ENCODE measurements around the gene KCNV2. TPM values are rescaled to one million over a fixed set of nuclear protein-coding genes. Genes with fewer than 3 reads are reported as not detected.

Gene KCNV2
- total RNA-seq, 2 donors from 2014 or later: not detected

GRCh38 chr9:2758162-2758897 lies 41.0 kb downstream of the KCNV2 start:
- 82 to 84% methylated on average over 2 of the region's 2 CpGs for WGBS, 2 donors
- ATAC-seq: no peak
- TF ChIP-seq CTCF (IDR thresholded peaks at IDR 0.05) (no peak), POLR2A (IDR thresholded peaks at IDR 0.05) (no peak)
- intact Hi-C loops (cut with DNase I): no loop called here
- Histone ChIP-seq H3K27ac (no peak overlapping the region), H3K27me3 (no peaks in the 10 kb centered on the region), H3K4me1 (peaks cover 17% of the 10 kb centered on the region), H3K4me3 (no peak overlapping the region), H3K9me3 (no peaks in the 10 kb centered on the region), H3K36me3 (replicated peaks in 1 of 2; ENCODE audit: insufficient read depth in 1 of 2, low read depth in 2 of 2) (no peaks in the 10 kb centered on the region)
- no peak for DNase-seq

- WGBS, 2 donors: 0 to 37% methylated on average over 1 of the region's 1 CpG
- ATAC-seq (no peak), DNase-seq (no peak)
- H3K9me3 ChIP-seq: no peaks in the 10 kb centered on the region
- no peak overlapping the region for H3K4me3 ChIP-seq
- peaks cover 17% of the 10 kb centered on the region for H3K4me1 ChIP-seq
- no peak overlapping the region for H3K27ac ChIP-seq
- H3K36me3 ChIP-seq (replicated peaks in 1 of 2; ENCODE audit: insufficient read depth in 1 of 2, low read depth in 2 of 2): no peaks in the 10 kb centered on the region
- intact Hi-C loops (cut with DNase I): no loop called here
- no peaks in the 10 kb centered on the region for H3K27me3 ChIP-seq
- TF ChIP-seq POLR2A (IDR thresholded peaks at IDR 0.05) (no peak), CTCF (IDR thresholded peaks at IDR 0.05) (no peak)
Observed at GRCh38 chr9:2758898-2759510, 41.7 kb downstream of the KCNV2 start.

GRCh38 chr9:2761424-2761823 lies 44.1 kb downstream of the KCNV2 start:
- Histone ChIP-seq H3K9me3 (no peaks in the 10 kb centered on the region), H3K4me3 (no peak overlapping the region), H3K36me3 (replicated peaks in 1 of 2; ENCODE audit: insufficient read depth in 1 of 2, low read depth in 2 of 2) (no peaks in the 10 kb centered on the region), H3K27me3 (no peaks in the 10 kb centered on the region), H3K4me1 (peaks cover 17% of the 10 kb centered on the region), H3K27ac (peak overlapping the region in 1 of 4 donors; percentile 33)
- 65 to 66% methylated on average over 4 of the region's 4 CpGs for WGBS, 2 donors
- ATAC-seq (peak; percentile 27), DNase-seq (no peak)
- TF ChIP-seq POLR2A (IDR thresholded peaks at IDR 0.05) (no peak), CTCF (IDR thresholded peaks at IDR 0.05) (no peak)
- intact Hi-C loops (cut with DNase I): no loop called here

- H3K36me3 ChIP-seq (replicated peaks in 1 of 2; ENCODE audit: insufficient read depth in 1 of 2, low read depth in 2 of 2): no peaks in the 10 kb centered on the region
Observed at GRCh38 chr9:2764353-2764752, 47.0 kb downstream of the KCNV2 start.

More at GRCh38 chr9:2764353-2764752, 47.0 kb downstream of the KCNV2 start:
- TF ChIP-seq POLR2A (IDR thresholded peaks at IDR 0.05) (no peak), CTCF (IDR thresholded peaks at IDR 0.05) (no peak)
- no peaks in the 10 kb centered on the region for H3K9me3 ChIP-seq
- DNase-seq (no peak), ATAC-seq (no peak)
- H3K4me1 ChIP-seq: peaks cover 25% of the 10 kb centered on the region
- no peaks in the 10 kb centered on the region for H3K27me3 ChIP-seq
- H3K27ac ChIP-seq: no peak overlapping the region
- intact Hi-C loops (cut with DNase I): no loop called here
- H3K4me3 ChIP-seq: no peak overlapping the region
- WGBS, 2 donors: 90 to 91% methylated on average over 4 of the region's 4 CpGs
